Activated gamma-delta T cell treated with anti-CD3 and anti-CD28 coated beads, Interleukin-2, amount 50 U/mL, for 16 hours (primary cell): ENCODE measurements around the gene PITPNM1.
"Not testable (repeated sequence)": the region's sequence is repeated elsewhere in the genome, so short reads cannot be mapped to it uniquely, and the experiment has no call there.

ENCODE experiments used
- DNase-seq: peaks from one replicate; pipeline ENCODE4 v3.0.0-alpha.2; 2020; ENCODE audit warnings: low read depth

Gene PITPNM1

GRCh38 chr11:67523556-67524479, 18.7 kb upstream of the PITPNM1 start:
- DNase-seq, result no peak

- DNase-seq, result no peak
These were observed 17.8 kb upstream of the PITPNM1 start, which contains the start of gene CABP2 for GRCh38 chr11:67522844-67523555. TSS of gene CABP2 (minus strand) at chr11:67523446. CDS start at chr11:67523326, 120 bp downstream.

GRCh38 chr11:67522338-67522737, 17.2 kb upstream of the PITPNM1 start:
- DNase-seq, result no peak

GRCh38 chr11:67521924-67522323, 16.8 kb upstream of the PITPNM1 start:
- no peak for DNase-seq

- DNase-seq, result no peak
These were observed 16.0 kb upstream of the PITPNM1 start for GRCh38 chr11:67520856-67521824.

- no peak for DNase-seq
These were observed 14.6 kb upstream of the PITPNM1 start for GRCh38 chr11:67519726-67520125.

- DNase-seq, result no peak
These were observed 12.8 kb upstream of the PITPNM1 start for GRCh38 chr11:67517784-67518552.

- DNase-seq, result no peak
These were observed 11.6 kb upstream of the PITPNM1 start for GRCh38 chr11:67516806-67517205.

GRCh38 chr11:67514116-67514515, 9.0 kb upstream of the PITPNM1 start:
- no peak for DNase-seq

- not testable (repeated sequence) for DNase-seq
These were observed 6.4 kb upstream of the PITPNM1 start for GRCh38 chr11:67511558-67511957.

GRCh38 chr11:67510023-67510345, 4.8 kb upstream of the PITPNM1 start:
- no peak for DNase-seq

GRCh38 chr11:67508486-67509121, 3.4 kb upstream of the PITPNM1 start:
- DNase-seq, result peak; percentile 99

- peak; percentile 97 for DNase-seq
These were observed 2.8 kb upstream of the PITPNM1 start, which contains the start of gene CDK2AP2 for GRCh38 chr11:67507864-67508485. TSS of gene CDK2AP2 (minus strand) at chr11:67508162. CDS start at chr11:67508082, 80 bp downstream.

- no peak for DNase-seq
These were observed 2.2 kb upstream of the PITPNM1 start for GRCh38 chr11:67507242-67507863.

GRCh38 chr11:67506426-67507051, 1.4 kb upstream of the PITPNM1 start:
- DNase-seq, result no peak

- peak; percentile 84 for DNase-seq
These were observed 638 bp upstream of the PITPNM1 start for GRCh38 chr11:67505605-67506396.

GRCh38 chr11:67504005-67504949, 886 bp downstream of the PITPNM1 start:
- no peak for DNase-seq
